Astrocyte (in vitro differentiated cells and primary cell): ENCODE results near the gene AKR1B1.

Experiments
- EZH2 ChIP-seq: IDR thresholded peaks from 2 replicates; pipeline ENCODE4 v1.6.1; 2012; ENCODE audit warnings: mild to moderate bottlenecking, low read length, inconsistent platforms; ENCODE audit not compliant: insufficient read depth
- TF ChIP-seq, protein P1 (sequence below): IDR thresholded peaks from 2 replicates; pipeline ENCODE4 v1.5.1; 2011; ENCODE audit warnings: low read depth, mild to moderate bottlenecking, inconsistent platforms, low read length, moderate library complexity; ENCODE audit not compliant: insufficient read depth

DNA sequence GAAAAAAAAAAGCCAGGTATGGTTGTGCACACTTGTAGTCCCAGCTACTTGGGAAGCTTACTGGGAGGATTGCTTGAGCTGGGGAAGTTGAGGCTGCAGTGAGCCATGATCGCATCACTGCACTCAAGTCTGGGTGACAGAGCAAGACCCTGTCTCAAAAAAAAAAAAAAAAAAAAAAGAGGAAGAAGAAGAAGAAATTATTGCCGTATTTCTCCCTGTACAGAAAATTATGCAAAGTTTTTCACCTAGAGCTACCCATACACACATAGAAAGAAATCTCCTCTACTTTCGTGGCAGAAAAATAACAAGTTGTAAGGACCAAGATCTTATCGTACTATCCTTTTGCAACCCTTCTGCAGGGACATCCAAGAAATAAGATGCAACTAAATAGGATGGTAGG lies 25.5 kb downstream of the AKR1B1 start:
- TF ChIP-seq, protein P1, sequence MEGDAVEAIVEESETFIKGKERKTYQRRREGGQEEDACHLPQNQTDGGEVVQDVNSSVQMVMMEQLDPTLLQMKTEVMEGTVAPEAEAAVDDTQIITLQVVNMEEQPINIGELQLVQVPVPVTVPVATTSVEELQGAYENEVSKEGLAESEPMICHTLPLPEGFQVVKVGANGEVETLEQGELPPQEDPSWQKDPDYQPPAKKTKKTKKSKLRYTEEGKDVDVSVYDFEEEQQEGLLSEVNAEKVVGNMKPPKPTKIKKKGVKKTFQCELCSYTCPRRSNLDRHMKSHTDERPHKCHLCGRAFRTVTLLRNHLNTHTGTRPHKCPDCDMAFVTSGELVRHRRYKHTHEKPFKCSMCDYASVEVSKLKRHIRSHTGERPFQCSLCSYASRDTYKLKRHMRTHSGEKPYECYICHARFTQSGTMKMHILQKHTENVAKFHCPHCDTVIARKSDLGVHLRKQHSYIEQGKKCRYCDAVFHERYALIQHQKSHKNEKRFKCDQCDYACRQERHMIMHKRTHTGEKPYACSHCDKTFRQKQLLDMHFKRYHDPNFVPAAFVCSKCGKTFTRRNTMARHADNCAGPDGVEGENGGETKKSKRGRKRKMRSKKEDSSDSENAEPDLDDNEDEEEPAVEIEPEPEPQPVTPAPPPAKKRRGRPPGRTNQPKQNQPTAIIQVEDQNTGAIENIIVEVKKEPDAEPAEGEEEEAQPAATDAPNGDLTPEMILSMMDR = no peak
- no peak for TF ChIP-seq EZH2
